Measurements from ENCODE around the gene WDR64. TPM values are rescaled to one million over a fixed set of nuclear protein-coding genes. Genes with fewer than 3 reads are reported as not detected.

Gene WDR64
- total and polyA plus RNA-seq, 3 experiments from 2014 or later = 0.48 TPM; not detected in 2

GRCh38 chr1:241837416-241837815 lies 185.3 kb downstream of the WDR64 start:
- Histone ChIP-seq H3K36me3 (ENCODE audit: insufficient read depth, low read length) (no peaks in the 10 kb centered on the region), H3K4me3 (ENCODE audit: low read length) (no peak overlapping the region), H3K4me1 (ENCODE audit: insufficient read depth, low read length) (no peaks in the 10 kb centered on the region), H3K27ac (ENCODE audit: low read depth, low read length) (no peak overlapping the region), H3K27me3 (ENCODE audit: insufficient read depth, low read length, poor library complexity, severe bottlenecking) (no peaks in the 10 kb centered on the region), H3K9me3 (ENCODE audit: low read length) (no peaks in the 10 kb centered on the region)
- ChIA-PET POLR2A (no interaction called here), CTCF (no interaction called here)
- no peak overlapping the region for H3K4me3 Mint-ChIP-seq
- no peaks in the 10 kb centered on the region for H3K9me3 Mint-ChIP-seq
- H3K36me3 Mint-ChIP-seq = no peaks in the 10 kb centered on the region
- no peak for DNase-seq
- no peak overlapping the region for H3K27ac Mint-ChIP-seq
- peaks cover 1 to 29% of the 10 kb centered on the region in 2 donors for H3K27me3 Mint-ChIP-seq
- H3K4me1 Mint-ChIP-seq = peaks cover 0 to 4% (median 0%) of the 10 kb centered on the region in 3 donors

GRCh38 chr1:241837901-241838300 lies 185.8 kb downstream of the WDR64 start:
- H3K4me1 Mint-ChIP-seq = peaks cover 0 to 4% (median 0%) of the 10 kb centered on the region in 3 donors
- CTCF ChIA-PET = interaction anchor here (1.4 kb wide), 2 partner anchors 10 to 211 kb away, joined by 5 read pairs; partner anchors contain the start of gene EXO1
- Histone ChIP-seq H3K36me3 (ENCODE audit: insufficient read depth, low read length) (no peaks in the 10 kb centered on the region), H3K4me3 (ENCODE audit: low read length) (no peak overlapping the region), H3K9me3 (ENCODE audit: low read length) (no peaks in the 10 kb centered on the region), H3K27ac (ENCODE audit: low read depth, low read length) (no peak overlapping the region), H3K27me3 (ENCODE audit: insufficient read depth, low read length, poor library complexity, severe bottlenecking) (no peaks in the 10 kb centered on the region), H3K4me1 (ENCODE audit: insufficient read depth, low read length) (no peaks in the 10 kb centered on the region)
- no peaks in the 10 kb centered on the region for H3K9me3 Mint-ChIP-seq
- no peak overlapping the region for H3K27ac Mint-ChIP-seq
- POLR2A ChIA-PET = no interaction called here
- no peak overlapping the region for H3K4me3 Mint-ChIP-seq
- H3K27me3 Mint-ChIP-seq = peaks cover 3 to 26% of the 10 kb centered on the region in 2 donors
- H3K36me3 Mint-ChIP-seq = no peaks in the 10 kb centered on the region
- no peak for DNase-seq

GRCh38 chr1:241838897-241839296 lies 186.8 kb downstream of the WDR64 start:
- Mint-ChIP-seq H3K27me3 (peaks cover 4 to 24% of the 10 kb centered on the region in 2 donors), H3K27ac (no peak overlapping the region), H3K36me3 (no peaks in the 10 kb centered on the region), H3K4me3 (no peak overlapping the region), H3K4me1 (peaks cover 0 to 4% (median 0%) of the 10 kb centered on the region in 3 donors), H3K9me3 (no peaks in the 10 kb centered on the region)
- DNase-seq = no peak
- ChIA-PET CTCF (interaction anchor here (1.4 to 2.0 kb wide), 3 partner anchors 9 to 212 kb away, joined by 5 read pairs; partner anchors contain the start of gene EXO1), POLR2A (no interaction called here)
- no peaks in the 10 kb centered on the region for H3K27me3 ChIP-seq (ENCODE audit: insufficient read depth, low read length, poor library complexity, severe bottlenecking)
- H3K4me1 ChIP-seq (ENCODE audit: insufficient read depth, low read length) = no peaks in the 10 kb centered on the region
- H3K27ac ChIP-seq (ENCODE audit: low read depth, low read length) = no peak overlapping the region
- H3K9me3 ChIP-seq (ENCODE audit: low read length) = no peaks in the 10 kb centered on the region
- H3K36me3 ChIP-seq (ENCODE audit: insufficient read depth, low read length) = no peaks in the 10 kb centered on the region
- no peak overlapping the region for H3K4me3 ChIP-seq (ENCODE audit: low read length)

- H3K4me1 ChIP-seq (ENCODE audit: insufficient read depth, low read length) = no peaks in the 10 kb centered on the region
- no peak overlapping the region for H3K27ac ChIP-seq (ENCODE audit: low read depth, low read length)
- no peak for DNase-seq
- H3K36me3 Mint-ChIP-seq = no peaks in the 10 kb centered on the region
- ChIA-PET CTCF (interaction anchor here (1.4 to 2.0 kb wide), 3 partner anchors 8 to 212 kb away, joined by 5 read pairs; partner anchors contain the start of gene EXO1), POLR2A (no interaction called here)
- H3K4me3 ChIP-seq (ENCODE audit: low read length) = no peak overlapping the region
- H3K4me1 Mint-ChIP-seq = peaks cover 0 to 4% (median 0%) of the 10 kb centered on the region in 3 donors
- no peak overlapping the region for H3K27ac Mint-ChIP-seq
- H3K27me3 ChIP-seq (ENCODE audit: insufficient read depth, low read length, poor library complexity, severe bottlenecking) = no peaks in the 10 kb centered on the region
- H3K4me3 Mint-ChIP-seq = no peak overlapping the region
- H3K9me3 ChIP-seq (ENCODE audit: low read length) = no peaks in the 10 kb centered on the region
- H3K27me3 Mint-ChIP-seq = peaks cover 8 to 24% of the 10 kb centered on the region in 2 donors
- no peaks in the 10 kb centered on the region for H3K36me3 ChIP-seq (ENCODE audit: insufficient read depth, low read length)
- no peaks in the 10 kb centered on the region for H3K9me3 Mint-ChIP-seq
Measured at GRCh38 chr1:241839369-241839979, 187.4 kb downstream of the WDR64 start.

- H3K27me3 ChIP-seq (ENCODE audit: insufficient read depth, low read length, poor library complexity, severe bottlenecking) = no peaks in the 10 kb centered on the region
- DNase-seq = no peak
- Mint-ChIP-seq H3K4me3 (no peak overlapping the region), H3K36me3 (no peaks in the 10 kb centered on the region), H3K27ac (no peak overlapping the region), H3K27me3 (peaks cover 8 to 24% of the 10 kb centered on the region in 2 donors), H3K9me3 (no peaks in the 10 kb centered on the region), H3K4me1 (peaks cover 0 to 4% (median 0%) of the 10 kb centered on the region in 3 donors)
- CTCF ChIA-PET = interaction anchor here (1.4 to 2.0 kb wide), 2 partner anchors 10 to 172 kb away, joined by 3 to 5 read pairs; no protein-coding TSS in a partner anchor
- H3K4me1 ChIP-seq (ENCODE audit: insufficient read depth, low read length) = no peaks in the 10 kb centered on the region
- POLR2A ChIA-PET = no interaction called here
- no peak overlapping the region for H3K27ac ChIP-seq (ENCODE audit: low read depth, low read length)
- H3K9me3 ChIP-seq (ENCODE audit: low read length) = no peaks in the 10 kb centered on the region
- H3K36me3 ChIP-seq (ENCODE audit: insufficient read depth, low read length) = no peaks in the 10 kb centered on the region
- H3K4me3 ChIP-seq (ENCODE audit: low read length) = no peak overlapping the region
Measured at GRCh38 chr1:241840164-241840563, 188.1 kb downstream of the WDR64 start.

- Mint-ChIP-seq H3K4me1 (peaks cover 0 to 4% (median 0%) of the 10 kb centered on the region in 3 donors), H3K27ac (no peak overlapping the region), H3K9me3 (no peaks in the 10 kb centered on the region), H3K27me3 (peaks cover 8 to 17% of the 10 kb centered on the region in 2 donors), H3K4me3 (no peak overlapping the region), H3K36me3 (no peaks in the 10 kb centered on the region)
- H3K4me1 ChIP-seq (ENCODE audit: insufficient read depth, low read length) = no peaks in the 10 kb centered on the region
- H3K9me3 ChIP-seq (ENCODE audit: low read length) = no peaks in the 10 kb centered on the region
- H3K36me3 ChIP-seq (ENCODE audit: insufficient read depth, low read length) = no peaks in the 10 kb centered on the region
- ChIA-PET CTCF (interaction anchor here (0.9 to 1.4 kb wide), 4 partner anchors 22 to 174 kb away, joined by 3 read pairs; no protein-coding TSS in a partner anchor), POLR2A (no interaction called here)
- no peak for DNase-seq
- H3K4me3 ChIP-seq (ENCODE audit: low read length) = no peak overlapping the region
- no peak overlapping the region for H3K27ac ChIP-seq (ENCODE audit: low read depth, low read length)
- no peaks in the 10 kb centered on the region for H3K27me3 ChIP-seq (ENCODE audit: insufficient read depth, low read length, poor library complexity, severe bottlenecking)
Measured at GRCh38 chr1:241841691-241842090, 189.6 kb downstream of the WDR64 start.

- H3K9me3 ChIP-seq (ENCODE audit: low read length) = no peaks in the 10 kb centered on the region
- POLR2A ChIA-PET = no interaction called here
- DNase-seq = no peak
- Mint-ChIP-seq H3K27me3 (peaks cover 8 to 17% of the 10 kb centered on the region in 2 donors), H3K27ac (no peak overlapping the region), H3K4me3 (no peak overlapping the region), H3K9me3 (no peaks in the 10 kb centered on the region), H3K36me3 (peaks cover 0 to under 1% (median 0%) of the 10 kb centered on the region in 3 donors), H3K4me1 (peaks cover 3 to 11% (median 8%) of the 10 kb centered on the region in 3 donors)
- H3K27me3 ChIP-seq (ENCODE audit: insufficient read depth, low read length, poor library complexity, severe bottlenecking) = no peaks in the 10 kb centered on the region
- peaks cover 4% of the 10 kb centered on the region for H3K4me1 ChIP-seq (ENCODE audit: insufficient read depth, low read length)
- no peaks in the 10 kb centered on the region for H3K36me3 ChIP-seq (ENCODE audit: insufficient read depth, low read length)
- no peak overlapping the region for H3K4me3 ChIP-seq (ENCODE audit: low read length)
- H3K27ac ChIP-seq (ENCODE audit: low read depth, low read length) = no peak overlapping the region
- CTCF ChIA-PET = interaction anchor here (0.9 to 1.2 kb wide), 4 partner anchors 21 to 232 kb away, joined by 3 read pairs; no protein-coding TSS in a partner anchor
Measured at GRCh38 chr1:241842565-241842964, 190.5 kb downstream of the WDR64 start.

- H3K4me1 ChIP-seq (ENCODE audit: insufficient read depth, low read length) = peaks cover 9% of the 10 kb centered on the region
- no peak for DNase-seq
- H3K36me3 ChIP-seq (ENCODE audit: insufficient read depth, low read length) = no peaks in the 10 kb centered on the region
- no peak overlapping the region for H3K27ac ChIP-seq (ENCODE audit: low read depth, low read length)
- peaks cover 0 to 6% (median 0%) of the 10 kb centered on the region in 3 donors for H3K36me3 Mint-ChIP-seq
- ChIA-PET CTCF (no interaction called here), POLR2A (no interaction called here)
- peaks cover 16 to 23% (median 22%) of the 10 kb centered on the region in 3 donors for H3K4me1 Mint-ChIP-seq
- no peaks in the 10 kb centered on the region for H3K9me3 Mint-ChIP-seq
- no peak overlapping the region for H3K27ac Mint-ChIP-seq
- H3K4me3 ChIP-seq (ENCODE audit: low read length) = no peak overlapping the region
- no peaks in the 10 kb centered on the region for H3K9me3 ChIP-seq (ENCODE audit: low read length)
- H3K27me3 ChIP-seq (ENCODE audit: insufficient read depth, low read length, poor library complexity, severe bottlenecking) = no peaks in the 10 kb centered on the region
- H3K4me3 Mint-ChIP-seq = no peak overlapping the region
- peaks cover 10 to 17% of the 10 kb centered on the region in 2 donors for H3K27me3 Mint-ChIP-seq
Measured at GRCh38 chr1:241844593-241844992, 192.5 kb downstream of the WDR64 start.

Data from CD8-positive, alpha-beta memory T cell (primary cell).